PC-3 (cell line): ENCODE measurements around the gene MAGI2. TPM values are rescaled to one million over a fixed set of nuclear protein-coding genes. Genes with fewer than 3 reads are reported as not detected.

Experiments used
- ATAC-seq: fragments of 200-7000 bp; cut with Tn5 transposase; 2 replicates; pipeline ENCODE4 v1.9.1; 2020; ENCODE audit warnings: mild to moderate bottlenecking, moderate library complexity
- BruUV-seq: library from RNA; stranded (reverse); fragments of 400-500 nt; replicated peaks from 2 replicates; lab custom pipeline; 2021; lab: Mats Ljungman, UMichigan
- CTCF ChIA-PET: fragments of 300-600 bp; sonication (Branson Sonifier 250); formaldehyde crosslinking; loops from one replicate; lab custom pipeline; 2022; ENCODE audit warnings: antibody characterized with exemption; lab: Charles Lee
- POLR2A ChIA-PET: fragments of 300-600 bp; sonication (Branson Sonifier 250); formaldehyde crosslinking; loops from one replicate; lab custom pipeline; 2022; ENCODE audit warnings: antibody characterized with exemption; ENCODE audit not compliant: unreplicated experiment; lab: Charles Lee
- DNase-seq: peaks from one replicate; pipeline ENCODE4 v3.0.0-alpha.2; 2015
- H2AFZ ChIP-seq: fragments of 300-600 bp; sonication (generic); 2 replicates; pipeline ENCODE4 v1.6.0; 2016; ENCODE audit warnings: antibody characterized with exemption, low read length
- H3F3A ChIP-seq: fragments of 300-600 bp; sonication (generic); one replicate; pipeline ENCODE4 v1.6.0; 2017; ENCODE audit warnings: antibody characterized with exemption, low read length, control low read depth, mild to moderate bottlenecking; ENCODE audit not compliant: unreplicated experiment
- H3K27ac ChIP-seq: fragments of 300-600 bp; sonication (generic); 2 replicates; pipeline ENCODE4 v1.5.1; 2016; ENCODE audit warnings: mild to moderate bottlenecking, low read length
- H3K27me3 ChIP-seq: fragments of 300-600 bp; sonication (generic); 2 replicates; pipeline ENCODE4 v1.6.1; 2016; ENCODE audit warnings: low read length, mixed read lengths
- H3K36me3 ChIP-seq: fragments of 300-600 bp; sonication (generic); 2 replicates; pipeline ENCODE4 v1.6.1; 2016; ENCODE audit warnings: low read depth, mixed run types, low read length, mixed read lengths
- H3K4me1 ChIP-seq: fragments of 300-600 bp; sonication (generic); 2 replicates; pipeline ENCODE4 v1.5.1; 2016; ENCODE audit warnings: low read length; ENCODE audit not compliant: insufficient read depth
- H3K4me2 ChIP-seq: fragments of 300-600 bp; sonication (generic); 2 replicates; pipeline ENCODE4 v1.6.0; 2016; ENCODE audit warnings: low read length
- H3K4me3 ChIP-seq: fragments of 300-600 bp; sonication (generic); 2 replicates; pipeline ENCODE4 v1.5.1; 2016; ENCODE audit warnings: mild to moderate bottlenecking, low read length, mixed read lengths
- H3K79me2 ChIP-seq: fragments of 300-600 bp; sonication (generic); 2 replicates; pipeline ENCODE4 v1.6.1; 2017; ENCODE audit warnings: low read length, mixed read lengths
- H3K9ac ChIP-seq: fragments of 300-600 bp; sonication (generic); 2 replicates; pipeline ENCODE4 v1.6.0; 2016; ENCODE audit warnings: mild to moderate bottlenecking, low read length
- H3K9me2 ChIP-seq: fragments of 300-600 bp; sonication (generic); replicated peaks from 2 replicates; pipeline ENCODE4 v1.6.1; 2016; ENCODE audit warnings: mixed run types, low read length, mixed read lengths
- H3K9me3 ChIP-seq: fragments of 300-600 bp; sonication (generic); 2 replicates; pipeline ENCODE4 v1.6.1; 2016; ENCODE audit warnings: low read length, mixed read lengths
- H4K20me1 ChIP-seq: fragments of 300-600 bp; sonication (generic); 2 replicates; pipeline ENCODE4 v1.6.1; 2016; ENCODE audit warnings: low read length, mixed read lengths
- EZH2 ChIP-seq: fragments of 300-600 bp; sonication (generic); IDR thresholded peaks from one replicate; pipeline ENCODE4 v1.6.1; 2017; ENCODE audit warnings: antibody characterized with exemption, mild to moderate bottlenecking, low read length; ENCODE audit not compliant: unreplicated experiment
- EZH2phosphoT487 ChIP-seq: fragments of 300-600 bp; sonication (generic); IDR thresholded peaks from 2 replicates; pipeline ENCODE4 v1.6.1; 2018; ENCODE audit warnings: mild to moderate bottlenecking, antibody characterized with exemption, low read length, borderline replicate concordance
- intact Hi-C: fragments of 100-400 bp; cut with micrococcal nuclease; formaldehyde crosslinking; loops from 2 replicates; pipeline ENCODE4 v1.9.0; 2023
- total RNA-seq: library from RNA; depleted of rRNA; stranded (reverse); fragments of >200 nt; gene quantifications from 2 replicates; pipeline ENCODE4 v1.2.3, GENCODE V29; 2014
- TF ChIP-seq, protein P1 (sequence below): fragments of 300-600 bp; sonication (generic); conservative IDR thresholded peaks from 2 replicates; pipeline ENCODE4 v1.5.1; 2017; ENCODE audit warnings: antibody characterized with exemption, low read depth, mild to moderate bottlenecking, low read length

MAGI2 gene
- total RNA-seq, 1 experiment from 2014 or later: not detected

- no peak overlapping the region for H3K4me2 ChIP-seq
- H3K27ac ChIP-seq: no peak overlapping the region
- no peak overlapping the region for H2AFZ ChIP-seq
- ChIA-PET CTCF (no interaction called here), POLR2A (no interaction called here)
- H3K9me3 ChIP-seq: no peaks in the 10 kb centered on the region
- intact Hi-C loops: no loop called here
- no peaks in the 10 kb centered on the region for H3F3A ChIP-seq
- DNase-seq (no peak), ATAC-seq (no peak)
- no TSS peak for BruUV-seq
- H3K36me3 ChIP-seq: no peaks in the 10 kb centered on the region
- TF ChIP-seq, protein P1, sequence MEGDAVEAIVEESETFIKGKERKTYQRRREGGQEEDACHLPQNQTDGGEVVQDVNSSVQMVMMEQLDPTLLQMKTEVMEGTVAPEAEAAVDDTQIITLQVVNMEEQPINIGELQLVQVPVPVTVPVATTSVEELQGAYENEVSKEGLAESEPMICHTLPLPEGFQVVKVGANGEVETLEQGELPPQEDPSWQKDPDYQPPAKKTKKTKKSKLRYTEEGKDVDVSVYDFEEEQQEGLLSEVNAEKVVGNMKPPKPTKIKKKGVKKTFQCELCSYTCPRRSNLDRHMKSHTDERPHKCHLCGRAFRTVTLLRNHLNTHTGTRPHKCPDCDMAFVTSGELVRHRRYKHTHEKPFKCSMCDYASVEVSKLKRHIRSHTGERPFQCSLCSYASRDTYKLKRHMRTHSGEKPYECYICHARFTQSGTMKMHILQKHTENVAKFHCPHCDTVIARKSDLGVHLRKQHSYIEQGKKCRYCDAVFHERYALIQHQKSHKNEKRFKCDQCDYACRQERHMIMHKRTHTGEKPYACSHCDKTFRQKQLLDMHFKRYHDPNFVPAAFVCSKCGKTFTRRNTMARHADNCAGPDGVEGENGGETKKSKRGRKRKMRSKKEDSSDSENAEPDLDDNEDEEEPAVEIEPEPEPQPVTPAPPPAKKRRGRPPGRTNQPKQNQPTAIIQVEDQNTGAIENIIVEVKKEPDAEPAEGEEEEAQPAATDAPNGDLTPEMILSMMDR: no peak
- no peak for TF ChIP-seq EZH2phosphoT487
- TF ChIP-seq EZH2: no peak
- H4K20me1 ChIP-seq: no peaks in the 10 kb centered on the region
- H3K4me3 ChIP-seq: no peak overlapping the region
- H3K4me1 ChIP-seq: no peaks in the 10 kb centered on the region
- H3K9ac ChIP-seq: no peak overlapping the region
- no peaks in the 10 kb centered on the region for H3K79me2 ChIP-seq
- no peaks in the 10 kb centered on the region for H3K9me2 ChIP-seq
- H3K27me3 ChIP-seq: peaks cover 16% of the 10 kb centered on the region
Observed at GRCh38 chr7:78350391-78350790, 1103.1 kb downstream of the MAGI2 start.

GRCh38 chr7:78346827-78347226, 1106.6 kb downstream of the MAGI2 start:
- Histone ChIP-seq H3K79me2 (no peaks in the 10 kb centered on the region), H3F3A (no peaks in the 10 kb centered on the region), H3K9ac (no peak overlapping the region), H3K36me3 (no peaks in the 10 kb centered on the region), H3K9me3 (no peaks in the 10 kb centered on the region), H3K9me2 (no peaks in the 10 kb centered on the region), H3K4me1 (no peaks in the 10 kb centered on the region), H3K27ac (no peak overlapping the region), H3K27me3 (peaks cover 19% of the 10 kb centered on the region), H4K20me1 (no peaks in the 10 kb centered on the region), H3K4me3 (no peak overlapping the region), H3K4me2 (no peak overlapping the region), H2AFZ (no peak overlapping the region)
- POLR2A ChIA-PET: no interaction called here
- DNase-seq (no peak), ATAC-seq (no peak)
- CTCF ChIA-PET: no interaction called here
- TF ChIP-seq EZH2phosphoT487 (no peak), EZH2 (no peak)
- TF ChIP-seq, protein P1: no peak
- intact Hi-C loops: no loop called here
- BruUV-seq: no TSS peak

GRCh38 chr7:78345979-78346378, 1107.5 kb downstream of the MAGI2 start:
- BruUV-seq: no TSS peak
- Histone ChIP-seq H3K36me3 (no peaks in the 10 kb centered on the region), H3K4me2 (no peak overlapping the region), H3K79me2 (no peaks in the 10 kb centered on the region), H3K27ac (no peak overlapping the region), H3K27me3 (peaks cover 19% of the 10 kb centered on the region), H3K9ac (no peak overlapping the region), H3K9me2 (no peaks in the 10 kb centered on the region), H3K9me3 (no peaks in the 10 kb centered on the region), H2AFZ (no peak overlapping the region), H3K4me3 (no peak overlapping the region), H4K20me1 (no peaks in the 10 kb centered on the region), H3K4me1 (no peaks in the 10 kb centered on the region), H3F3A (no peaks in the 10 kb centered on the region)
- ChIA-PET POLR2A (no interaction called here), CTCF (no interaction called here)
- TF ChIP-seq EZH2phosphoT487: no peak
- no peak for TF ChIP-seq EZH2
- TF ChIP-seq, protein P1: no peak
- ATAC-seq: no peak
- intact Hi-C loops: no loop called here
- no peak for DNase-seq
